K562 (cell line): ENCODE measurements around the gene PACSIN2.
"Not testable (repeated sequence)": the region's sequence is repeated elsewhere in the genome, so short reads cannot be mapped to it uniquely, and the experiment has no call there.

Source experiments
- FUS ChIP-seq: fragments of 200-400 bp; formaldehyde crosslinking; optimal IDR thresholded peaks from 2 replicates; pipeline ENCODE3; 2017; ENCODE audit warnings: low read depth, low read length
- TCF7 ChIP-seq: sonication (generic); IDR thresholded peaks from 2 replicates; pipeline ENCODE4 v1.6.1; 2016; ENCODE audit warnings: antibody characterized with exemption, borderline replicate concordance
- ZEB2 ChIP-seq: fragments of 450-650 bp; IDR thresholded peaks from 2 replicates; pipeline ENCODE4 v1.6.1; 2016
- TF ChIP-seq, protein P1 (sequence below), 3 experiments: IDR thresholded peaks in 2 of 3; conservative IDR thresholded peaks in 1 of 3; 2 replicates each; pipeline ENCODE4 v1.5.1; 2011 to 2012; ENCODE audit warnings: low read length in 3 of 3, mild to moderate bottlenecking in 3 of 3, control low read depth in 2 of 3, improper control_type of control experiment in 1 of 3, inconsistent platforms in 1 of 3, low read depth in 1 of 3, mixed read lengths in 1 of 3, moderate library complexity in 1 of 3; ENCODE audit not compliant: insufficient read depth in 2 of 3

DNA sequence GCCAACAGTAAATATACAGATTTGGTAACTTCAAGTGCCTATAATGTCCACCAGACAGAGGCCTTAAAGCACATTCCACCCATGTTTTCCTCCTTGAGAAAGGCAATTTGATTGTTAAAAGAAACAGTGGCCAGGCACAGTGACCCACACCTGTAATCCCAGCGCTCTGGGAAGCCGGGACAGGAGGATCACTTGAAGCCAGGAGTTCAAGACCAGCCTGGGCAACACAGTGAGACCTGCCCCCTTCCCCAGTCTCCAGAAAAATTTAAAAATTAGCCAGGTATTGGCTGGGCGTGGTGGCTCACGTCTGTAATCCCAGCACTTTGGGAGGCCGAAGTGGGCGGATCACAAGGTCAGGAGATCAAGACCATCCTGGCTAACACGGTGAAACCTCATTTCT is 19.3 kb downstream of the PACSIN2 start:
- not testable (repeated sequence) for TF ChIP-seq FUS, TCF7, ZEB2
- TF ChIP-seq, protein P1, sequence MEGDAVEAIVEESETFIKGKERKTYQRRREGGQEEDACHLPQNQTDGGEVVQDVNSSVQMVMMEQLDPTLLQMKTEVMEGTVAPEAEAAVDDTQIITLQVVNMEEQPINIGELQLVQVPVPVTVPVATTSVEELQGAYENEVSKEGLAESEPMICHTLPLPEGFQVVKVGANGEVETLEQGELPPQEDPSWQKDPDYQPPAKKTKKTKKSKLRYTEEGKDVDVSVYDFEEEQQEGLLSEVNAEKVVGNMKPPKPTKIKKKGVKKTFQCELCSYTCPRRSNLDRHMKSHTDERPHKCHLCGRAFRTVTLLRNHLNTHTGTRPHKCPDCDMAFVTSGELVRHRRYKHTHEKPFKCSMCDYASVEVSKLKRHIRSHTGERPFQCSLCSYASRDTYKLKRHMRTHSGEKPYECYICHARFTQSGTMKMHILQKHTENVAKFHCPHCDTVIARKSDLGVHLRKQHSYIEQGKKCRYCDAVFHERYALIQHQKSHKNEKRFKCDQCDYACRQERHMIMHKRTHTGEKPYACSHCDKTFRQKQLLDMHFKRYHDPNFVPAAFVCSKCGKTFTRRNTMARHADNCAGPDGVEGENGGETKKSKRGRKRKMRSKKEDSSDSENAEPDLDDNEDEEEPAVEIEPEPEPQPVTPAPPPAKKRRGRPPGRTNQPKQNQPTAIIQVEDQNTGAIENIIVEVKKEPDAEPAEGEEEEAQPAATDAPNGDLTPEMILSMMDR (IDR thresholded peaks at IDR 0.05 in 2 of 3, conservative IDR thresholded peaks at IDR 0.05 in 1 of 3; ENCODE audit: insufficient read depth in 2 of 3, low read depth in 1 of 3, low read length in 3 of 3) = not testable (repeated sequence)
